C4-2B (cell line): Measurements from ENCODE around the gene ALG8.

Experiments used
- CTCF ChIP-seq: fragments of 450-650 bp; conservative IDR thresholded peaks from 2 replicates; pipeline ENCODE4 v1.5.1; 2017; ENCODE audit warnings: mild to moderate bottlenecking
- ZFX ChIP-seq: fragments of 450-650 bp; IDR thresholded peaks from 2 replicates; pipeline ENCODE4 v1.6.1; 2017

DNA sequence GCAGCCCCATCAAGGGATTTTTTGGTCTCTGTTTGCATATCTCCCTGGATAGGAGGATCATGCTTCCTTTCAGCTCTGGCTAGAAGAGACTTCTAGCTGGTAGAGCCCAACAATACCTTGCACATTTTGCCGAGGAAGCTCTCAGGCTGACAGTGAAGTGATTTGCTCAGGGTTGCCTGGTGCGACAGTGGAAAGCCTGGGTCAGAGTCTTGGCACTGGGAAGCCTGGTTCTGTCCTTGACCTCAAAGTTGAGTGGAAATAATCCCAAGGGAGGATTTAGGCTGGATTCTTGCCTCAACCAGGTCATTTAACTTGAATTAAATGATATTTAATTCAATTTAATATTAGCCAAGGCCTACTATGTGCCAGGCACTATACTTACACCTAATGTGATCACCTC, 24.4 kb upstream of the ALG8 start:
- TF ChIP-seq CTCF (no peak), ZFX (no peak)
